HepG2 (cell line): Measurements from ENCODE around the gene GPRIN1. TPM values are rescaled to one million over a fixed set of nuclear protein-coding genes. Genes with fewer than 3 reads are reported as not detected.

ENCODE experiments used
- FOXM1 ChIP-seq: sonication (generic); formaldehyde crosslinking; IDR thresholded peaks from 2 replicates; pipeline ENCODE4 v1.5.0; 2020; ENCODE audit warnings: missing genetic modification reagents
- GTF3A ChIP-seq: sonication (generic); formaldehyde crosslinking; conservative IDR thresholded peaks from 2 replicates; pipeline ENCODE4 v1.4.0; 2020; ENCODE audit warnings: mild to moderate bottlenecking, missing genetic modification reagents
- HNF4A ChIP-seq: sonication (generic); formaldehyde crosslinking; IDR thresholded peaks from 2 replicates; pipeline ENCODE4 v1.4.0; 2020; ENCODE audit warnings: missing genetic modification reagents
- IRF2 ChIP-seq: IDR thresholded peaks from 2 replicates; pipeline ENCODE4 v1.6.1; 2018; ENCODE audit warnings: missing genetic modification reagents, missing compliant biosample characterization
- MEIS1 ChIP-seq: sonication (generic); formaldehyde crosslinking; IDR thresholded peaks from 2 replicates; pipeline ENCODE4 v1.9.0; 2021; ENCODE audit warnings: mild to moderate bottlenecking, missing genetic modification reagents, moderate library complexity, borderline replicate concordance
- SIN3A ChIP-seq: IDR thresholded peaks from 2 replicates; pipeline ENCODE4 v1.6.1; 2011; ENCODE audit warnings: low read depth, mild to moderate bottlenecking, control low read depth, low read length, borderline replicate concordance
- SP4 ChIP-seq: sonication (generic); formaldehyde crosslinking; IDR thresholded peaks from 2 replicates; pipeline ENCODE4 v1.8.1; 2023; ENCODE audit warnings: mild to moderate bottlenecking, missing genetic modification reagents
- TGIF2 ChIP-seq: IDR thresholded peaks from 2 replicates; pipeline ENCODE4 v1.6.1; 2016; ENCODE audit warnings: control low read depth, missing compliant biosample characterization
- ZFX ChIP-seq: sonication (generic); formaldehyde crosslinking; IDR thresholded peaks from 2 replicates; pipeline ENCODE4 v1.4.0; 2020; ENCODE audit warnings: mild to moderate bottlenecking, low read depth, missing genetic modification reagents, moderate library complexity
- ZNF430 ChIP-seq: sonication (generic); formaldehyde crosslinking; IDR thresholded peaks from 2 replicates; pipeline ENCODE4 v1.9.0; 2021; ENCODE audit warnings: mild to moderate bottlenecking, missing genetic modification reagents
- ZNF83 ChIP-seq: sonication (generic); formaldehyde crosslinking; IDR thresholded peaks from 2 replicates; pipeline ENCODE4 v1.4.0; 2020; ENCODE audit warnings: missing genetic modification reagents, mild to moderate bottlenecking, borderline replicate concordance
- polyA plus RNA-seq, 8 experiments: library from polyadenylated mRNA; depleted of rRNA in 3 of 8; stranded (reverse) in 7 of 8; unstranded in 1 of 8; fragments of >200 nt; fragmentation: Illumina TruSeq in 4 of 8; extraction: Trizol in 4 of 8; gene quantifications; 2 replicates each; pipeline versions ENCODE4 v1.2.1 to v1.2.3, GENCODE V29; 2011 to 2016; ENCODE audit warnings: low read depth in 4 of 8, missing spikeins in 1 of 8, mixed read lengths in 1 of 8; ENCODE audit not compliant: insufficient read depth in 1 of 8
- total RNA-seq, 5 experiments: library from RNA; depleted of rRNA; stranded (reverse); fragments of >200 nt; fragmentation: Illumina TruSeq; extraction: Trizol; gene quantifications; 2 replicates each; pipeline ENCODE4 v1.2.3, GENCODE V29; 2016; ENCODE audit warnings: low read depth in 1 of 5
- TF ChIP-seq, protein P1 (sequence below): sonication (generic); formaldehyde crosslinking; IDR thresholded peaks from 2 replicates; pipeline ENCODE4 v1.5.0; 2020; ENCODE audit warnings: missing genetic modification reagents
- TF ChIP-seq, protein P2 (sequence below): sonication (generic); formaldehyde crosslinking; IDR thresholded peaks from 2 replicates; pipeline ENCODE4 v1.5.0; 2020; ENCODE audit warnings: missing genetic modification reagents
- TF ChIP-seq, protein P3 (sequence below): sonication (generic); formaldehyde crosslinking; IDR thresholded peaks from 2 replicates; pipeline ENCODE4; 2020; ENCODE audit warnings: missing genetic modification reagents, mild to moderate bottlenecking, borderline replicate concordance
- TF ChIP-seq, protein P4 (sequence below): sonication (generic); formaldehyde crosslinking; IDR thresholded peaks from 2 replicates; pipeline ENCODE4 v1.5.1; 2020; ENCODE audit warnings: mild to moderate bottlenecking, missing genetic modification reagents, moderate library complexity
- TF ChIP-seq, protein P5 (sequence below): sonication (generic); formaldehyde crosslinking; IDR thresholded peaks from 2 replicates; pipeline ENCODE4 v1.5.0; 2020; ENCODE audit warnings: mild to moderate bottlenecking, missing genetic modification reagents
- TF ChIP-seq, protein P6 (sequence below): sonication (generic); formaldehyde crosslinking; IDR thresholded peaks from 2 replicates; pipeline ENCODE4 v1.4.0; 2020; ENCODE audit warnings: missing genetic modification reagents, mild to moderate bottlenecking, borderline replicate concordance
- TF ChIP-seq, protein P7 (sequence below): IDR thresholded peaks from 2 replicates; pipeline ENCODE4 v1.6.1; 2012; ENCODE audit warnings: inconsistent platforms

The GPRIN1 gene
- total and polyA plus RNA-seq, 2 of the 13 experiments (the other 11 are each of a cell fraction or from before 2014, with no cell fraction given), result 0.32 to 2.0 TPM

DNA sequence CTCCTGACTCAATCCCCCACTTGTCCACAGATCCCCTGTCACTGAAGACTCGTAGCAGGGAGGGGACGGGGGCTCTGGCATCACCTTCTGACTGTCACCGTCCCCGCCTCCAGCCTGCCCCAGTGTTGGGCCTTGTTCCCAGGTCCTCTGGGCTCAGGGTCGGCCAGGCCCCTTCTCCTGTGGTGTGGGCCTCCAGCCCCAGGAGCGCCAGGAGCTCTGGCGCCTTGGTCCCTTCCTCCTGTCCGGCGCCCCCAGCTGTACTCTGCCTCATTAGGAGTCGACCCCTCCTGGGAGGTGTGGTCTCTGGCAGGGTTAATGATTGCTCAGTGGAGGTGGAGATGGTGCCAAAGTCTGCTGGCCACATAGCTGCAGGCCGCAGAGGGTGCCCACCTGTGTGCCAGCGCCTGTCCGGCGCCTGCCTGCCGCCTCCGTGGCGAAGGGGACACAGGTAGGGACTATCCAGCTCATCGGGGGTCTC is 61.0 kb downstream of the GPRIN1 start, which contains the start of gene CDHR2 (continued):
- TF ChIP-seq, protein P1, sequence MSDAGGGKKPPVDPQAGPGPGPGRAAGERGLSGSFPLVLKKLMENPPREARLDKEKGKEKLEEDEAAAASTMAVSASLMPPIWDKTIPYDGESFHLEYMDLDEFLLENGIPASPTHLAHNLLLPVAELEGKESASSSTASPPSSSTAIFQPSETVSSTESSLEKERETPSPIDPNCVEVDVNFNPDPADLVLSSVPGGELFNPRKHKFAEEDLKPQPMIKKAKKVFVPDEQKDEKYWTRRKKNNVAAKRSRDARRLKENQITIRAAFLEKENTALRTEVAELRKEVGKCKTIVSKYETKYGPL, result no peak
- TF ChIP-seq SP4 (peak; percentile 56; the same call in 1 of the 2 replicates), SIN3A (0 out of 2 replicates have a peak, but pooled peaks have one; percentile 33), ZNF430 (CRISPR knock-in tag) (0 out of 2 replicates have a peak, but pooled peaks have one; percentile 48), FOXM1 (CRISPR knock-in tag) (no peak), GTF3A (CRISPR knock-in tag) (0 out of 2 replicates have a peak, but pooled peaks have one; percentile 67), TGIF2 (peak; percentile 17; the same call in 1 of the 2 replicates), MEIS1 (peak; percentile 82; the same call in 1 of the 2 replicates), ZNF83 (CRISPR knock-in tag) (no peak), IRF2 (CRISPR knock-in tag) (0 out of 2 replicates have a peak, but pooled peaks have one; percentile 47), HNF4A (CRISPR knock-in tag) (peak; percentile 68; the same call in 1 of the 2 replicates), ZFX (CRISPR knock-in tag) (peak; percentile 74)
- TF ChIP-seq, protein P2, sequence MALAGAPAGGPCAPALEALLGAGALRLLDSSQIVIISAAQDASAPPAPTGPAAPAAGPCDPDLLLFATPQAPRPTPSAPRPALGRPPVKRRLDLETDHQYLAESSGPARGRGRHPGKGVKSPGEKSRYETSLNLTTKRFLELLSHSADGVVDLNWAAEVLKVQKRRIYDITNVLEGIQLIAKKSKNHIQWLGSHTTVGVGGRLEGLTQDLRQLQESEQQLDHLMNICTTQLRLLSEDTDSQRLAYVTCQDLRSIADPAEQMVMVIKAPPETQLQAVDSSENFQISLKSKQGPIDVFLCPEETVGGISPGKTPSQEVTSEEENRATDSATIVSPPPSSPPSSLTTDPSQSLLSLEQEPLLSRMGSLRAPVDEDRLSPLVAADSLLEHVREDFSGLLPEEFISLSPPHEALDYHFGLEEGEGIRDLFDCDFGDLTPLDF (CRISPR knock-in tag), result no peak
- TF ChIP-seq, protein P3, sequence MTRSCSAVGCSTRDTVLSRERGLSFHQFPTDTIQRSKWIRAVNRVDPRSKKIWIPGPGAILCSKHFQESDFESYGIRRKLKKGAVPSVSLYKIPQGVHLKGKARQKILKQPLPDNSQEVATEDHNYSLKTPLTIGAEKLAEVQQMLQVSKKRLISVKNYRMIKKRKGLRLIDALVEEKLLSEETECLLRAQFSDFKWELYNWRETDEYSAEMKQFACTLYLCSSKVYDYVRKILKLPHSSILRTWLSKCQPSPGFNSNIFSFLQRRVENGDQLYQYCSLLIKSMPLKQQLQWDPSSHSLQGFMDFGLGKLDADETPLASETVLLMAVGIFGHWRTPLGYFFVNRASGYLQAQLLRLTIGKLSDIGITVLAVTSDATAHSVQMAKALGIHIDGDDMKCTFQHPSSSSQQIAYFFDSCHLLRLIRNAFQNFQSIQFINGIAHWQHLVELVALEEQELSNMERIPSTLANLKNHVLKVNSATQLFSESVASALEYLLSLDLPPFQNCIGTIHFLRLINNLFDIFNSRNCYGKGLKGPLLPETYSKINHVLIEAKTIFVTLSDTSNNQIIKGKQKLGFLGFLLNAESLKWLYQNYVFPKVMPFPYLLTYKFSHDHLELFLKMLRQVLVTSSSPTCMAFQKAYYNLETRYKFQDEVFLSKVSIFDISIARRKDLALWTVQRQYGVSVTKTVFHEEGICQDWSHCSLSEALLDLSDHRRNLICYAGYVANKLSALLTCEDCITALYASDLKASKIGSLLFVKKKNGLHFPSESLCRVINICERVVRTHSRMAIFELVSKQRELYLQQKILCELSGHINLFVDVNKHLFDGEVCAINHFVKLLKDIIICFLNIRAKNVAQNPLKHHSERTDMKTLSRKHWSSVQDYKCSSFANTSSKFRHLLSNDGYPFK (CRISPR knock-in tag), result 0 out of 2 replicates have a peak, but pooled peaks have one; percentile 35
- TF ChIP-seq, protein P4, sequence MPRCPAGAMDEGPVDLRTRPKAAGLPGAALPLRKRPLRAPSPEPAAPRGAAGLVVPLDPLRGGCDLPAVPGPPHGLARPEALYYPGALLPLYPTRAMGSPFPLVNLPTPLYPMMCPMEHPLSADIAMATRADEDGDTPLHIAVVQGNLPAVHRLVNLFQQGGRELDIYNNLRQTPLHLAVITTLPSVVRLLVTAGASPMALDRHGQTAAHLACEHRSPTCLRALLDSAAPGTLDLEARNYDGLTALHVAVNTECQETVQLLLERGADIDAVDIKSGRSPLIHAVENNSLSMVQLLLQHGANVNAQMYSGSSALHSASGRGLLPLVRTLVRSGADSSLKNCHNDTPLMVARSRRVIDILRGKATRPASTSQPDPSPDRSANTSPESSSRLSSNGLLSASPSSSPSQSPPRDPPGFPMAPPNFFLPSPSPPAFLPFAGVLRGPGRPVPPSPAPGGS (CRISPR knock-in tag), result 0 out of 2 replicates have a peak, but pooled peaks have one; percentile 11
- TF ChIP-seq, protein P5, sequence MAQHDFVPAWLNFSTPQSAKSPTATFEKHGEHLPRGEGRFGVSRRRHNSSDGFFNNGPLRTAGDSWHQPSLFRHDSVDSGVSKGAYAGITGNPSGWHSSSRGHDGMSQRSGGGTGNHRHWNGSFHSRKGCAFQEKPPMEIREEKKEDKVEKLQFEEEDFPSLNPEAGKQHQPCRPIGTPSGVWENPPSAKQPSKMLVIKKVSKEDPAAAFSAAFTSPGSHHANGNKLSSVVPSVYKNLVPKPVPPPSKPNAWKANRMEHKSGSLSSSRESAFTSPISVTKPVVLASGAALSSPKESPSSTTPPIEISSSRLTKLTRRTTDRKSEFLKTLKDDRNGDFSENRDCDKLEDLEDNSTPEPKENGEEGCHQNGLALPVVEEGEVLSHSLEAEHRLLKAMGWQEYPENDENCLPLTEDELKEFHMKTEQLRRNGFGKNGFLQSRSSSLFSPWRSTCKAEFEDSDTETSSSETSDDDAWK (CRISPR knock-in tag), result no peak
- TF ChIP-seq, protein P6, sequence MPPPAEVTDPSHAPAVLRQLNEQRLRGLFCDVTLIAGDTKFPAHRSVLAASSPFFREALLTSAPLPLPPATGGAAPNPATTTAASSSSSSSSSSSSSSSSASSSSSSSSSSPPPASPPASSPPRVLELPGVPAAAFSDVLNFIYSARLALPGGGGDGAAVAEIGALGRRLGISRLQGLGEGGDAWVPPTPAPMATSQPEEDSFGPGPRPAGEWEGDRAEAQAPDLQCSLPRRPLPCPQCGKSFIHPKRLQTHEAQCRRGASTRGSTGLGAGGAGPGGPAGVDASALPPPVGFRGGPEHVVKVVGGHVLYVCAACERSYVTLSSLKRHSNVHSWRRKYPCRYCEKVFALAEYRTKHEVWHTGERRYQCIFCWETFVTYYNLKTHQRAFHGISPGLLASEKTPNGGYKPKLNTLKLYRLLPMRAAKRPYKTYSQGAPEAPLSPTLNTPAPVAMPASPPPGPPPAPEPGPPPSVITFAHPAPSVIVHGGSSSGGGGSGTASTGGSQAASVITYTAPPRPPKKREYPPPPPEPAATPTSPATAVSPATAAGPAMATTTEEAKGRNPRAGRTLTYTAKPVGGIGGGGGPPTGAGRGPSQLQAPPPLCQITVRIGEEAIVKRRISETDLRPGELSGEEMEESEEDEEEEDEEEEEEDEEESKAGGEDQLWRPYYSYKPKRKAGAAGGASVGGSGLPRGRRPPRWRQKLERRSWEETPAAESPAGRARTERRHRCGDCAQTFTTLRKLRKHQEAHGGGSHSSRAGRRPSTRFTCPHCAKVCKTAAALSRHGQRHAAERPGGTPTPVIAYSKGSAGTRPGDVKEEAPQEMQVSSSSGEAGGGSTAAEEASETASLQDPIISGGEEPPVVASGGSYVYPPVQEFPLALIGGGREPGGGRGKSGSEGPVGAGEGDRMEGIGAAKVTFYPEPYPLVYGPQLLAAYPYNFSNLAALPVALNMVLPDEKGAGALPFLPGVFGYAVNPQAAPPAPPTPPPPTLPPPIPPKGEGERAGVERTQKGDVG (CRISPR knock-in tag), result no peak
- TF ChIP-seq, protein P7, sequence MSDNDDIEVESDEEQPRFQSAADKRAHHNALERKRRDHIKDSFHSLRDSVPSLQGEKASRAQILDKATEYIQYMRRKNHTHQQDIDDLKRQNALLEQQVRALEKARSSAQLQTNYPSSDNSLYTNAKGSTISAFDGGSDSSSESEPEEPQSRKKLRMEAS, result 0 out of 2 replicates have a peak, but pooled peaks have one; percentile 24
